K562 (cell line): ENCODE data around the gene R3HDM2. TPM values are rescaled to one million over a fixed set of nuclear protein-coding genes. Genes with fewer than 3 reads are reported as not detected.

Experiments used
- CBFB ChIP-seq: sonication (generic); formaldehyde crosslinking; IDR thresholded peaks from 2 replicates; pipeline ENCODE4 v1.4.0; 2020; ENCODE audit warnings: mild to moderate bottlenecking, missing genetic modification reagents
- CEBPG ChIP-seq, 3 experiments: fragments of 200-800 bp in 1 of 3; sonication (Bioruptor generic) in 1 of 3; sonication (generic) in 1 of 3; formaldehyde crosslinking in 1 of 3; IDR thresholded peaks in 2 of 3; conservative IDR thresholded peaks in 1 of 3; 2 replicates each; pipeline versions ENCODE4 v1.6.1 to v1.8.0; 2016 to 2022; ENCODE audit warnings: missing compliant biosample characterization in 2 of 3, missing genetic modification characterization in 2 of 3, mild to moderate bottlenecking in 1 of 3, missing genetic modification reagents in 1 of 3
- MXD1 ChIP-seq: fragments of 250-450 bp; sonication (Bioruptor Pico); IDR thresholded peaks from 2 replicates; pipeline ENCODE4 v1.8.0; 2021; ENCODE audit warnings: borderline replicate concordance, mild to moderate bottlenecking, moderate library complexity; ENCODE audit not compliant: poor library complexity, severe bottlenecking
- SMC3 ChIP-seq: conservative IDR thresholded peaks from 2 replicates; pipeline ENCODE4 v1.6.1; 2011; ENCODE audit warnings: low read depth, low read length, improper control_type of control experiment; ENCODE audit not compliant: insufficient read depth
- UBTF ChIP-seq, 2 experiments: IDR thresholded peaks; 2 replicates each; pipeline ENCODE4 v1.6.1; 2012; ENCODE audit warnings: improper control_type of control experiment in 2 of 2, low read depth in 2 of 2, low read length in 2 of 2, borderline replicate concordance in 1 of 2
- polyA plus RNA-seq, 8 experiments: library from polyadenylated mRNA; depleted of rRNA in 4 of 8; stranded (reverse) in 5 of 8; unstranded in 3 of 8; fragments of >200 nt; fragmentation: Nextera tagmentation in 2 of 8; fragmentation: Illumina TruSeq in 1 of 8; extraction: Ambion mirVana in 2 of 8; extraction: Trizol in 1 of 8; gene quantifications; 2 replicates each; pipeline versions ENCODE4 v1.2.1 to v1.2.3, GENCODE V29; 2011 to 2014; ENCODE audit warnings: inconsistent platforms in 1 of 8, missing spikeins in 1 of 8
- total RNA-seq, 7 experiments: library from RNA; depleted of rRNA in 6 of 7; stranded (reverse); fragments of >200 nt in 6 of 7; fragmentation: Illumina TruSeq in 2 of 7; extraction: Trizol in 2 of 7; gene quantifications; 2 replicates each; pipeline versions ENCODE4 v1.2.1 to v1.2.3, GENCODE V29; 2011 to 2021; ENCODE audit warnings: low replicate concordance in 1 of 7
- TF ChIP-seq, protein P1 (sequence below), 3 experiments: fragments of 200-800 bp in 1 of 3; fragments of 250-450 bp in 1 of 3; fragments of 450-650 bp in 1 of 3; sonication (Bioruptor Pico) in 1 of 3; sonication (Bioruptor generic) in 1 of 3; formaldehyde crosslinking in 1 of 3; IDR thresholded peaks; 2 replicates each; pipeline versions ENCODE4 v1.6.1 to v1.8.0; 2016 to 2022; ENCODE audit warnings: mild to moderate bottlenecking in 2 of 3, missing genetic modification characterization in 2 of 3, missing compliant biosample characterization in 1 of 3, moderate library complexity in 1 of 3

Gene R3HDM2
- total and polyA plus RNA-seq, 9 of the 15 experiments (the other 6 are each of a cell fraction or from before 2014, with no cell fraction given) = 3.3 to 18.8 (median 9.0) TPM

DNA sequence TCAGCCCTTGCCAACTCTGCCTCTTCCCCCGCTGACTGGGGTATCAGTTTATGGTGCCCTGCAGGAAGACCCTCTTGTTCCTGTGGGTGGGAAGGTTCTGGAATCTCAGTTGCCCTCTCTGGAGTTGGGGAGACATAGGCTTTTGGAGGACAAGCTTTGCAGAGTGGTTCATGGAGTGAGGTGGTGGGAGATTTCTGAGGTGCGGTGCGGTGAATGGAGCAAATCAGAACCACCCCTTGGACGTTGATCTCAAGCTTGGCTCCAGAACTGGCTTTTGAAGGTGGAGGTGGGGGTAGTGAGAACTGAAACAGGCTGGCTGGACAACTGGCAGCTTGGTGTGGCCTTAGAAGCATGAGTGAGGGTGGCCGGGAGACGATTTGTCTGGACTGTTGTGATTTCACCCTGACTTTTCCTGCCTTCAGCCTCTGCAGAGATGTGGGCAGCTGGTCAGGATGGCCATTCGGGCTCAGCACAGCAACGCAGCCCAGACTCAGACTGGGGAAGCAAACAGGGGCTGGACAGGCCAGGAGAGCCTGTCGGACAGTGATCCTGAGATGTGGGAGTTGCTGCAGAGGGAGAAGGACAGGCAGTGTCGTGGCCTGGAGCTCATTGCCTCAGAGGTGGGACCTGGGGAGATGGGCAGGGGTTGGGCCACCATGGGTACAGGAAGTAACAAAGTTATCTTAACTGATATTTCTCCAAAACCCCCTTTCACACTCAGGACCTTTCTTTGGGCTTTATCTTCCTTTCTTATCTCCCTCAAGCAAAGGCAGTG, 200.3 kb downstream of the R3HDM2 start (continued):
- TF ChIP-seq, protein P1, sequence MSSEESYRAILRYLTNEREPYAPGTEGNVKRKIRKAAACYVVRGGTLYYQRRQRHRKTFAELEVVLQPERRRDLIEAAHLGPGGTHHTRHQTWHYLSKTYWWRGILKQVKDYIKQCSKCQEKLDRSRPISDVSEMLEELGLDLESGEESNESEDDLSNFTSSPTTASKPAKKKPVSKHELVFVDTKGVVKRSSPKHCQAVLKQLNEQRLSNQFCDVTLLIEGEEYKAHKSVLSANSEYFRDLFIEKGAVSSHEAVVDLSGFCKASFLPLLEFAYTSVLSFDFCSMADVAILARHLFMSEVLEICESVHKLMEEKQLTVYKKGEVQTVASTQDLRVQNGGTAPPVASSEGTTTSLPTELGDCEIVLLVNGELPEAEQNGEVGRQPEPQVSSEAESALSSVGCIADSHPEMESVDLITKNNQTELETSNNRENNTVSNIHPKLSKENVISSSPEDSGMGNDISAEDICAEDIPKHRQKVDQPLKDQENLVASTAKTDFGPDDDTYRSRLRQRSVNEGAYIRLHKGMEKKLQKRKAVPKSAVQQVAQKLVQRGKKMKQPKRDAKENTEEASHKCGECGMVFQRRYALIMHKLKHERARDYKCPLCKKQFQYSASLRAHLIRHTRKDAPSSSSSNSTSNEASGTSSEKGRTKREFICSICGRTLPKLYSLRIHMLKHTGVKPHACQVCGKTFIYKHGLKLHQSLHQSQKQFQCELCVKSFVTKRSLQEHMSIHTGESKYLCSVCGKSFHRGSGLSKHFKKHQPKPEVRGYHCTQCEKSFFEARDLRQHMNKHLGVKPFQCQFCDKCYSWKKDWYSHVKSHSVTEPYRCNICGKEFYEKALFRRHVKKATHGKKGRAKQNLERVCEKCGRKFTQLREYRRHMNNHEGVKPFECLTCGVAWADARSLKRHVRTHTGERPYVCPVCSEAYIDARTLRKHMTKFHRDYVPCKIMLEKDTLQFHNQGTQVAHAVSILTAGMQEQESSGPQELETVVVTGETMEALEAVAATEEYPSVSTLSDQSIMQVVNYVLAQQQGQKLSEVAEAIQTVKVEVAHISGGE (CRISPR knock-in tag; IDR thresholded peaks at IDR 0.05) = no peak
- TF ChIP-seq CEBPG (CRISPR knock-in tag; IDR thresholded peaks at IDR 0.05) (no peak), CEBPG (tag; conservative IDR thresholded peaks at IDR 0.05 in 1 of 2, IDR thresholded peaks at IDR 0.05 in 1 of 2) (peak in 1 of 2 experiments; percentile 6; a peak in 1 of 4 replicates), CBFB (CRISPR knock-in tag) (no peak), SMC3 (no peak), UBTF (IDR thresholded peaks at IDR 0.05; ENCODE audit: borderline replicate concordance in 1 of 2, low read depth in 2 of 2, low read length in 2 of 2) (0 out of 4 replicates have a peak, but pooled peaks of 1 of the 2 experiments have one; percentile 25), MXD1 (CRISPR knock-in tag) (no peak)
